ENCODE results near the gene RCBTB2. TPM values are rescaled to one million over a fixed set of nuclear protein-coding genes. Genes with fewer than 3 reads are reported as not detected.

Gene RCBTB2
- total RNA-seq, 2 experiments from 2014 or later = 6.1 to 6.5 TPM

DNA sequence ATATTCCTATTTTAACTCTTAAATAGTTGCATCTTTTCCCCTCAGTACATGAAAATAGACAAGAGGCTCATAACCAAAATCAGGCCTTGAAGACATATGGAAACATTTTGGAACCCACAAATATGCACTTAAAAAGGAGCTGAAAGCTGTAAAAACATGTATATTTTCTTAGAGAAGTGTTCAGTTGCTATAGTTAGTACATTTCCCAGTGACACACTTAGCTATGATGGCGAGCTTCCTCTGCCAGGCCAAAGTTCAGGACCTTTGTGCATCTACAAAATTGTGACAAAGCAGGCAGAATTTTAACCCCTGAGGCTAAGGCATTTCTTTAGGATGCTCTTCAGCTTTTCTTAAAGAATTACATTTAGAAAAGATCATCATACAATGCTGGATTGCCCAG lies 54.5 kb downstream of the RCBTB2 start:
- no peak for TF ChIP-seq CTCF (IDR thresholded peaks at IDR 0.05)
- H3K4me3 Mint-ChIP-seq = no peak overlapping the region
- intact Hi-C loops (cut with DNase I, micrococcal nuclease) = no loop called here
- ATAC-seq (ENCODE audit: poor library complexity) (no peak), DNase-seq (no peak)
- CTCF ChIA-PET = no interaction called here
- no peak overlapping the region for H3K27ac Mint-ChIP-seq
- Histone ChIP-seq H3K4me1 (ENCODE audit: insufficient read depth, low read length) (no peaks in the 10 kb centered on the region), H3K27me3 (ENCODE audit: control insufficient read depth in 1 of 2, insufficient read depth in 2 of 2, low read length in 2 of 2) (no peaks in the 10 kb centered on the region), H3K9me3 (ENCODE audit: control insufficient read depth in 1 of 2, insufficient read depth in 1 of 2, low read length in 2 of 2) (no peaks in the 10 kb centered on the region), H3K27ac (ENCODE audit: low read depth in 1 of 2, low read length in 2 of 2) (no peak overlapping the region), H3K4me3 (ENCODE audit: low read length) (no peak overlapping the region), H3K36me3 (ENCODE audit: insufficient read depth, low read length) (peaks cover 8% of the 10 kb centered on the region)
- H3K9me3 Mint-ChIP-seq = no peaks in the 10 kb centered on the region
- peaks cover 62% of the 10 kb centered on the region for H3K36me3 Mint-ChIP-seq (ENCODE audit: low read depth)
- no peaks in the 10 kb centered on the region for H3K27me3 Mint-ChIP-seq
- POLR2A ChIA-PET = interaction anchor here (0.6 to 1.3 kb wide), 3 partner anchors 16 to 54 kb away, joined by 3 to 6 read pairs (median 3); partner anchors contain the start of gene RCBTB2
- H3K4me1 Mint-ChIP-seq (ENCODE audit: low read depth) = peaks cover 11% of the 10 kb centered on the region

- Histone ChIP-seq H3K27ac (ENCODE audit: low read depth in 1 of 2, low read length in 2 of 2) (no peak overlapping the region), H3K4me1 (ENCODE audit: insufficient read depth, low read length) (no peaks in the 10 kb centered on the region), H3K9me3 (ENCODE audit: control insufficient read depth in 1 of 2, insufficient read depth in 1 of 2, low read length in 2 of 2) (no peaks in the 10 kb centered on the region), H3K27me3 (ENCODE audit: control insufficient read depth in 1 of 2, insufficient read depth in 2 of 2, low read length in 2 of 2) (no peaks in the 10 kb centered on the region), H3K36me3 (ENCODE audit: insufficient read depth, low read length) (peaks cover 8% of the 10 kb centered on the region), H3K4me3 (ENCODE audit: low read length) (no peak overlapping the region)
- Mint-ChIP-seq H3K9me3 (no peaks in the 10 kb centered on the region), H3K36me3 (ENCODE audit: low read depth) (peaks cover 55% of the 10 kb centered on the region), H3K4me1 (ENCODE audit: low read depth) (peaks cover 5% of the 10 kb centered on the region), H3K27ac (no peak overlapping the region), H3K4me3 (no peak overlapping the region), H3K27me3 (no peaks in the 10 kb centered on the region)
- ChIA-PET CTCF (interaction anchor here (1.7 kb wide), 1 partner anchor 102 kb away, joined by 3 read pairs; no protein-coding TSS in a partner anchor), POLR2A (no interaction called here)
- intact Hi-C loops (cut with DNase I, micrococcal nuclease) = no loop called here
- ATAC-seq (ENCODE audit: poor library complexity) = no peak
- no peak for DNase-seq
- TF ChIP-seq CTCF (IDR thresholded peaks at IDR 0.05) = no peak
These were observed 55.6 kb downstream of the RCBTB2 start for GRCh38 chr13:48477191-48477855.

- Mint-ChIP-seq H3K27me3 (no peaks in the 10 kb centered on the region), H3K27ac (peak overlapping the region; percentile 5), H3K9me3 (no peaks in the 10 kb centered on the region), H3K4me3 (no peak overlapping the region), H3K4me1 (ENCODE audit: low read depth) (peaks cover 4% of the 10 kb centered on the region), H3K36me3 (ENCODE audit: low read depth) (peaks cover 58% of the 10 kb centered on the region)
- H3K4me1 ChIP-seq (ENCODE audit: insufficient read depth, low read length) = no peaks in the 10 kb centered on the region
- H3K4me3 ChIP-seq (ENCODE audit: low read length) = no peak overlapping the region
- DNase-seq (no peak), ATAC-seq (ENCODE audit: poor library complexity) (no peak)
- H3K9me3 ChIP-seq (ENCODE audit: control insufficient read depth in 1 of 2, insufficient read depth in 1 of 2, low read length in 2 of 2) = no peaks in the 10 kb centered on the region
- ChIA-PET CTCF (interaction anchor here (1.7 kb wide), 1 partner anchor 103 kb away, joined by 3 read pairs; no protein-coding TSS in a partner anchor), POLR2A (interaction anchor here (1.1 kb wide), 1 partner anchor 29 kb away, joined by 3 read pairs; no protein-coding TSS in a partner anchor)
- no peaks in the 10 kb centered on the region for H3K27me3 ChIP-seq (ENCODE audit: control insufficient read depth in 1 of 2, insufficient read depth in 2 of 2, low read length in 2 of 2)
- H3K27ac ChIP-seq (ENCODE audit: low read depth in 1 of 2, low read length in 2 of 2) = no peak overlapping the region
- intact Hi-C loops (cut with DNase I, micrococcal nuclease) = no loop called here
- no peak for TF ChIP-seq CTCF (IDR thresholded peaks at IDR 0.05)
- H3K36me3 ChIP-seq (ENCODE audit: insufficient read depth, low read length) = peaks cover 8% of the 10 kb centered on the region
These were observed 56.2 kb downstream of the RCBTB2 start for GRCh38 chr13:48476686-48477085.
